ACHN (cell line): ENCODE results near the gene PIGZ.
"Not testable (repeated sequence)": the region's sequence is repeated elsewhere in the genome, so short reads cannot be mapped to it uniquely, and the experiment has no call there.

Experiments used
- DNase-seq: peaks from one replicate; pipeline ENCODE4 v3.0.0-alpha.2; 2015
- in situ Hi-C: cut with HindIII; loops from 2 replicates; pipeline ENCODE4 v1.10.0; 2017; ENCODE audit warnings: low sequenced_read_pairs, low pct_ligation_motif_present, low pct_unique_long_range_greater_than_20kb

Gene PIGZ

GRCh38 chr3:196966526-196967401 is 1.9 kb downstream of the PIGZ start:
- in situ Hi-C loops: no loop called here
- DNase-seq: no peak

- DNase-seq: no peak
- in situ Hi-C loops: no loop called here
Observed at GRCh38 chr3:196965804-196966173, 2.8 kb downstream of the PIGZ start.

DNA sequence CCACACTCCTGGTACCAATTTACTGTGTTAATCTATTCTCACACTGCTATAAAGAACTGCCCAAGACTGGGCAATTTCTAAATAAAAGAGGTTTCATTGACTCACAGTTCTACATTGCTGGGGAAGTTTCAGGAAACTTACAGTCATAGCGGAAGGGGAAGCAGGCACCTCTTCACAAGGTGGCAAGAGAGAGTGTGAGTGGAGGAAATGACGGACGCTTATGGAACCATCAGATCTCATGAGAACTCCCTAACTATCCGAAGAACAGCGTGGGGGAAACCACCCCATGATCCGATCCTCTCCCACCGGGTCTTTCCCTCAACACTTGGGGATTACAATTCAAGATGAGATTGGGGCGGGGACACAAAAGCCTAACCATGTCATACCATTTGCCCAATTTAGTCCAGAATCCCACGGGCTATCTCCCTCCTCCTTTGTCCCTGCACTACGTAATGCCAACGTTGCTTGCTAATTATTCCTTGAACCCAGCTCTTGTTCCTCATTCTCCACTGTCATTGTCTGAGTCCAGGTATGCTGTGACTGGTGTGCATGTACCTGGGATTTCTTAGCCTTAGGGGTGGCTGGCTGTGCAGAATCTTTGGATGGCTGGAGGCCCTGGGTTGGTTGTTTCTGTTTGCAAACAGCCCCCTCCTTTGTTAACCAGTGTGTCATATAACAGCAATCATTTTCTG is 3.4 kb downstream of the PIGZ start:
- DNase-seq: no peak
- in situ Hi-C loops: no loop called here

GRCh38 chr3:196963631-196963953 is 5.0 kb downstream of the PIGZ start:
- in situ Hi-C loops: no loop called here
- DNase-seq: no peak

GRCh38 chr3:196962930-196963630 is 5.6 kb downstream of the PIGZ start:
- in situ Hi-C loops: no loop called here
- no peak for DNase-seq

GRCh38 chr3:196962108-196962929 is 6.3 kb downstream of the PIGZ start:
- no peak for DNase-seq
- in situ Hi-C loops: no loop called here

DNA sequence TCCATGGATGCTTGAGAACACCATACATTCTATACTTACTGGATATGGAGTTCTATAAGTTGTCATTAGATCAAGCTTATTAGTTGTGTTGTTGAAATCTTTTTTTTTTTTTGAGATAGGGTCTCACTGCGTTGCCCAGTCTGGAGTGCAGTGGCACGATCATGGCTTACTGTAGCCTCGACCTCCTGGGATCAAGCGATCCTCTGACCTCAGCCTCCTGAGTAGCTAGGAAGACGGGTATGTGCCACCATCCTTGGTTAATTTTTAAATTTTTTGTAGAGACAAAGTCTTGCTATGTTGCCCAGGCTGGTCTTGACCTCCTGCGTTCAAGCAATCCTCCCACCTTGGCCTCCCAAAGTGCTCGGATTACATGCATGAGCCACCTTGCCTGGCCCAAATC is 13.8 kb downstream of the PIGZ start:
- DNase-seq: no peak
- in situ Hi-C loops: no loop called here

DNA sequence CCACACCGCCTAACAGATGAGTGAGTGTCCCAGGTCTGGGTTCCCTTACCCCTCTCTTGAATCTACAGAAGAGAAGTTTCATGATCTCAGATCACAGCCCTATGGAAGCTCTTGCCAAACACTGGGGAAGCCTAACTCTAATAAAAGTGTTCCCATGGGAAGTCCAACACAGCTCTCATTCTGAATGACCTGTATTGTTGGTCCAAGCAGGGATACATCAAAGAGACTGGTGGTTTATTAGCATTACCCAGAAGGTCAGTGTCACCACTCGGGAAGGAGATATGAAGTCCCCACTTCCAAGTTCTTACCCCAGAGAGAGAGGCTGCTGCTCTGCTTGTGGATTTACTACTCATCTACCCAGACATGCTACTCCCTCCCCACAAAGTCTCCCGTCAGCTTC is 17.3 kb downstream of the PIGZ start:
- in situ Hi-C loops: no loop called here
- no peak for DNase-seq

GRCh38 chr3:196949750-196950149 is 18.9 kb downstream of the PIGZ start:
- no peak for DNase-seq
- in situ Hi-C loops: no loop called here

DNA sequence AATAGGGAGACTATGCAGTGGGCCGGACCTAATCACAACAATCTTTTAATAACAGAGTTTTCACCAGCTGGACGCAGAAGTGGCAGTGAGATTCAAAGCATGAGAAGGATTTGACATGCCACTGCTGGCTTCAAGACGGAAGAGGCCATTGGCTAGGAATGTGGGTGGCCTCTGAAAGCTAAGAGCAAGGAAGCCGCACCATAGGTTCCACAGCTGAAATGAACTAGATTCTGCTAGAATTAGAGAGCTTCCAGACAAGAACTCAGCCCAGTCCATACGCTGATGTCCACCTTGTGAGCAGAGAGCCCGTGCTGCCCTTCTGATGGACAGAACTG is 19.4 kb downstream of the PIGZ start:
- no peak for DNase-seq
- in situ Hi-C loops: no loop called here

DNA sequence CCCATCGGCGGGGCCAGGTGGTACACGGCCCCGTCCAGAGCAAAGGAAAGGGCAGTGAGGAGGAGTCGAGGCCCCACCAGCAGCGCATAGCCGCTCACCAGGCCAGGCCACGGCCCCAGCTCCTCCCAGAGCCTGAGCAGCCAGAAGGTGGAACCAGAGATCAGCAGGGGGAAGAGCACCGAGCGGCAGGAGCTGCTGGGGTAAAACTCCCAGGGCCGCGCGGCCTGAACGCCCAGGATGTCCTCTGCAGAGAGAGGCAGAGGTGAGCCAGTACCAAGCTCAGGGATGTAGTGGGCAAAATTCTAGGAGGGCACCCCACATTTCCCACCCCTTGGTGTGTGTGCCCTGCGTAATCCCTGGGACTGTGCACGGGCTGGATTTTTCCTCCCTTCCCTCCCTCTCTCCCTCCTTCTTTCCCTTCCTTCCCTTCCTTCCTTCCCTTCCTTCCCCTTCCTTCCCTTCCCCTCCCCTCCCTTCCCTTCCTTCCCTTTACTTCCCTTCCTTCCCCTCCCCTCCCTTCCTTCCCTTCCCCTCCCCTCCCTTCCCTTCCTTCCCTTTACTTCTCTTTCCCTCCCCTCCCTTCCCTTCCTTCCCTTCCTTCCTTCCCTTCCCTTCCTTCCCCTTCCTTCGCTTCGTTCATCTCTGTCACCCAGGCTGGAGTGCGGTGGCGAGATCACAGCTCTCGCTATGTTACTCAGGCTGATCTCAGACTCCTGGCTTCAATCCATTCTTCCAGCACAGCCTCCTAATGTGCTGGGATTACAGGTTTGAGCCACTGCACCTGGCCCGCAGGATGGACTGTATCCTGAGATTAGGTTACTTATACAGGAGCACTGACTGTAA is 20.0 kb downstream of the PIGZ start:
- no peak for DNase-seq
- in situ Hi-C loops: no loop called here

DNA sequence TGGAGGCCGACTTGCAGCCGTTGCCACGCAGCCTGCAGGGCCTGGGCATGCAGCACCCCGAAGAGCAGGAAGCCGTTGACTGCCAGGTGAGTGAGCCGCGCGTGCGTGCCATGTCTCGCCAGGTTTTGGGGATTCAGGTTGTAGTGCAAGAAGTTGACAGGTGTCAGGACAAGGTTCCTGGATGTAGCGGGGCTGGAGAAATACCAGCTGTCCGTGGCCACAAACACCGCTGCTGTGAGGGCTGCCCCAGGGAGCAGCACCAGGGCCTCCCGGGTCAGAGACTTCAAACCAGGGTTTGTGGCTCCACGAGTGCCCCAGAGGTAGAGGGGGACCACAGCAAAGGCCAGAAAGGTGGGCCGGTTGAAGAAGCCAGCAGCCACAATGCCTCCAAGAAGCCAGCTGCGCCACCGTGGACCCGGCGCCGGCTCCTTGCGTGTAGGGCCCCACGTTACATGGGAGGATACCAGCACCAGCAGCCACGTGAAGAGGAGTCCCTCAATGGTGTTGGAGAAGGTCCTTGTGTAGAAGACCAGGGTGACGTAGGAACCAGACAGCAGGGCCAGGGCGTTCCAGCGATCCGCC is 20.7 kb downstream of the PIGZ start:
- in situ Hi-C loops: no loop called here
- DNase-seq: no peak

DNA sequence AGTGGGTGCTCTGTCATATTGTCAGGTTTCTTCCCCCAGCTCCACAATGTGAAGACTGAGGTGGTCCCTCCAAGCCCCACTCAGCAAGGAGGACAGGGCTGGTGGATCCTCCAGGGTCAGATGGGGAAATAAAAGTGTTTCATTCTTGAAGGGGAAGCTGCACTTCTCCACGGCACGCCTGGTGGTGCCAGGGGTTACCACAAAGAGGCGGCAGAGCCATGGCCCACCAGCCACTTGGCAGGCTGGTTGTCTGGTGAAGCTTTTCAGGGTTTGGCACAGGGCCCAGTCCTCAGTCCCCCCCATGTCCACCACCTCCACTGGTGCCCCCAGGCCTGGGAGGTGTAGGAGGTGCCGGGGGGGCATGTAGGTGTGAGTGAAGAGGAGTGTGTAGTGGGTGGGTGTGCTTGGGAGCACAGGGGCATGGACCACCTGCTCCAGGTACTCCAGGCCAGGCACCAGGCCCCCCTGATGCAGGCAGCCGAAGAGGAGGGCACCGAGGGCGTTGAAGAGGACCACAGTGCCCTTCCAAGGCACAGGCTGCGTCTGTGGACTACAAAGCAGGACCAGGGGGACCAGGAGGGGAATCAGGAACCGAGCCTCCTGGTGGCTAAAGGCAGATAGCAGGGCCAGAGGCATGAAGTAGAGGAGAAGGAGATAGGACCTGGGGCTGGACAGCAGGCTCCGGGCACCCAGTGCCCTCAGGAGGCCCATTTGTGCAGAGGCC is 21.3 kb downstream of the PIGZ start:
- DNase-seq: no peak
- in situ Hi-C loops: no loop called here

- in situ Hi-C loops, DNase-seq: not testable (repeated sequence)
Observed at GRCh38 chr3:196944037-196944790, 24.4 kb downstream of the PIGZ start.

- DNase-seq: no peak
- in situ Hi-C loops: no loop called here
Observed at GRCh38 chr3:196942915-196943277, 25.7 kb downstream of the PIGZ start.

DNA sequence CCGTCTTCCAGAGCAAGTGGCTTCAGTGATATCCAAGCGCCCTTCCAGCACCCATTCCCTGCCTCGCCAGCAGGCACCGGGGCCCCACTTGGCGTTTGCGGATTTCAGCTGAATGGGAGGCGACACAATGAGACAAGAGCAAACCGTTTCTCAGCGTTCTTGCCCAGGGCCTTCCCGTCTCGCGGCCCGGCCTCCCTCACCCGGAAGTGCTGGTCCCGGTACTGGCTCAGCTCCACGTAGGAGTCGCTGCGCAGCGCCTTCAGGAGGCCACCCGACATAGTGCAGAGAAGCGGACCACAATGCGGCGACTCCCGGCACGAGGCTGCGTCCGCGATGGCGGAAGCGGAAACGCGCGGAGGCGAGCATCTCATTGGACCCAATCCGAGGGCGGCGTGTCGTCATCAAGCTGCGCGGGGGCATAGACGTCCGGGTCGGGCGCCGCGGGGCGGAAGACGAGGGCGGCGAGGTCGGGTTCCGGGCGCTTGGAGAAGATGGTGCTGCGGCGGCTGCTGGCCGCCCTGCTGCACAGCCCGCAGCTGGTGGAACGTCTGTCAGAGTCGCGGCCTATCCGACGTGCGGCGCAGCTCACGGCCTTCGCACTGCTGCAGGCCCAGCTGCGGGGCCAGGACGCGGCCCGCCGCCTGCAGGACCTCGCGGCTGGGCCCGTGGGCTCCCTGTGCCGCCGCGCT is 26.3 kb downstream of the PIGZ start, which contains the start of gene NCBP2:
TSS of gene NCBP2 (minus strand) at position 303 of the 689 bp plus-strand sequence. CDS start at position 278, 25 bp downstream.
- in situ Hi-C loops: no loop called here
- DNase-seq: peak; percentile 96
